Loucy (cell line): ENCODE results near the gene TTC9B.

ENCODE experiments used
- H2AFZ ChIP-seq: fragments of 200-600 bp; sonication (generic); 2 replicates; pipeline ENCODE4 v1.6.0; 2016; ENCODE audit warnings: antibody characterized with exemption, mild to moderate bottlenecking, low read length, moderate library complexity
- H3F3A ChIP-seq: fragments of 200-600 bp; 2 replicates; pipeline ENCODE4 v1.6.0; 2016; ENCODE audit warnings: antibody characterized with exemption, low read depth, mild to moderate bottlenecking
- H3K27me3 ChIP-seq: fragments of 200-600 bp; sonication (generic); 2 replicates; pipeline ENCODE4 v1.6.1; 2014; ENCODE audit warnings: low read length, mild to moderate bottlenecking; ENCODE audit not compliant: insufficient read depth, poor library complexity, severe bottlenecking
- H3K36me3 ChIP-seq: fragments of 200-600 bp; sonication (generic); 2 replicates; pipeline ENCODE4 v1.6.1; 2016; ENCODE audit warnings: low read length; ENCODE audit not compliant: insufficient read depth
- H3K4me1 ChIP-seq: fragments of 200-600 bp; sonication (generic); 2 replicates; pipeline ENCODE4 v1.5.1; 2014; ENCODE audit warnings: low read length, mild to moderate bottlenecking; ENCODE audit not compliant: insufficient read depth, poor library complexity, severe bottlenecking
- H3K4me2 ChIP-seq: fragments of 200-600 bp; sonication (generic); 2 replicates; pipeline ENCODE4 v1.6.0; 2014; ENCODE audit warnings: antibody characterized with exemption, low read length, low read depth, mild to moderate bottlenecking; ENCODE audit not compliant: poor library complexity, severe bottlenecking
- H3K4me3 ChIP-seq: fragments of 200-600 bp; sonication (generic); 2 replicates; pipeline ENCODE4 v1.5.1; 2014; ENCODE audit warnings: low read length, mild to moderate bottlenecking, mixed read lengths; ENCODE audit not compliant: poor library complexity, severe bottlenecking
- H3K79me2 ChIP-seq: fragments of 200-600 bp; sonication (generic); 2 replicates; pipeline ENCODE4 v1.6.1; 2014; ENCODE audit warnings: low read length; ENCODE audit not compliant: insufficient read depth
- H3K9ac ChIP-seq: fragments of 200-600 bp; sonication (generic); 2 replicates; pipeline ENCODE4 v1.6.0; 2014; ENCODE audit warnings: mild to moderate bottlenecking, low read depth, low read length, moderate library complexity; ENCODE audit not compliant: poor library complexity, severe bottlenecking
- H3K9me2 ChIP-seq: fragments of 200-600 bp; sonication (generic); replicated peaks from 2 replicates; pipeline ENCODE4 v1.6.1; 2016; ENCODE audit warnings: low read depth, low read length, mixed read lengths
- H3K9me3 ChIP-seq: fragments of 200-600 bp; sonication (generic); 2 replicates; pipeline ENCODE4 v1.6.1; 2014; ENCODE audit warnings: mild to moderate bottlenecking, antibody characterized with exemption, low read length, low read depth; ENCODE audit not compliant: insufficient read depth
- H4K20me1 ChIP-seq: fragments of 200-600 bp; sonication (generic); 2 replicates; pipeline ENCODE4 v1.6.0; 2014; ENCODE audit warnings: antibody characterized with exemption, low read length, mild to moderate bottlenecking; ENCODE audit not compliant: insufficient read depth, poor library complexity, severe bottlenecking
- CTCF ChIP-seq: fragments of 200-600 bp; sonication (generic); conservative IDR thresholded peaks from 2 replicates; pipeline ENCODE4 v1.5.1; 2014; ENCODE audit warnings: mild to moderate bottlenecking, antibody characterized with exemption, low read length
- EZH2phosphoT487 ChIP-seq: fragments of 200-600 bp; IDR thresholded peaks from 2 replicates; pipeline ENCODE4 v1.6.1; 2018; ENCODE audit warnings: antibody characterized with exemption, mild to moderate bottlenecking, moderate library complexity, borderline replicate concordance

Gene TTC9B

DNA sequence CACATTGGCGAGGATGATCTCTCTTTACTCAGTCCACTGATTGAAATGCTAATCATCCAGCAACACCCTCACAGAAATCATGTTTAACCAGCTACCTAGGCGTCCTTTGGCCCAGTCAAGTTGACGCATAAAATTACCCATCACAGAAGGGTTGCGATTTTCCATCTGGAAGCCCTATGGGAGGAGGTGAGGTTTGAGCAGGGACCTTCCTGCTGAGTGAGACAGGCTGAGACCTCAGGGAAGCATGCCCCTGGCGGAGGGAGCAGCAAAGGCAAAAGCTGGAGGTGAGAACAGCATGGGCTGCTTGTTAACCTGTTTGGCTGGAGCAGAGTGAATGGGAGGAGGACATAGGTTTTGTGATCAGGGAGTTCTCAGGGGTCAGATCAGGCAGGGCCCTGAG is 7.3 kb downstream of the TTC9B start:
- no peak for TF ChIP-seq CTCF
- TF ChIP-seq EZH2phosphoT487, result no peak
- Histone ChIP-seq H3K9ac (no peak overlapping the region), H3F3A (no peaks in the 10 kb centered on the region), H3K36me3 (no peaks in the 10 kb centered on the region), H3K9me2 (no peaks in the 10 kb centered on the region), H3K9me3 (no peaks in the 10 kb centered on the region), H3K4me2 (no peak overlapping the region), H3K79me2 (no peaks in the 10 kb centered on the region), H3K4me3 (no peak overlapping the region), H4K20me1 (no peaks in the 10 kb centered on the region), H3K4me1 (no peaks in the 10 kb centered on the region), H3K27me3 (no peaks in the 10 kb centered on the region), H2AFZ (no peak overlapping the region)

DNA sequence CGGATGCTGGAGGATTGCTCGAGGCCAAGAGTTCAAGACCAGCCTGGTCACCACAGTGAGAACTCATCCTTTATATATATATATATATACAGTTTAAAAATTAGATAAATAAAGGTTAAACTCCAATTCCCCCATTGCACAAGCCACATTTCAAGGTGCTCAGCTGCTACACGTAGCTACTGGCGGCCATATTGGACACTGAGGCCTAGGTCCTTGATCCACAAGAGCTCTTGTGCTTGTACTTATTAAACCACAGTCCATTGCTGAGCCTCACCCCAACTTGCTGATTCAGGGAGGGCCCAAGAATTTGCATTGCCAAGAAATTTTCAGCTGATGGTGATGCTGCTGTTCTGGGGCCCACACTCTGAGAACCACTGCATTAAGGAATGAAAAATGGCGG is 9.6 kb downstream of the TTC9B start:
- Histone ChIP-seq H3F3A (no peaks in the 10 kb centered on the region), H3K9me2 (no peaks in the 10 kb centered on the region), H3K79me2 (no peaks in the 10 kb centered on the region), H3K27me3 (no peaks in the 10 kb centered on the region), H4K20me1 (no peaks in the 10 kb centered on the region), H3K4me1 (no peaks in the 10 kb centered on the region), H3K4me3 (no peak overlapping the region), H2AFZ (no peak overlapping the region), H3K4me2 (no peak overlapping the region), H3K9me3 (no peaks in the 10 kb centered on the region), H3K36me3 (no peaks in the 10 kb centered on the region), H3K9ac (no peak overlapping the region)
- no peak for TF ChIP-seq EZH2phosphoT487
- TF ChIP-seq CTCF, result no peak

- Histone ChIP-seq H3K9me3 (no peaks in the 10 kb centered on the region), H2AFZ (no peak overlapping the region), H4K20me1 (no peaks in the 10 kb centered on the region), H3K4me1 (no peaks in the 10 kb centered on the region), H3K27me3 (no peaks in the 10 kb centered on the region), H3K36me3 (no peaks in the 10 kb centered on the region), H3K79me2 (no peaks in the 10 kb centered on the region), H3K9ac (no peak overlapping the region), H3K9me2 (no peaks in the 10 kb centered on the region), H3K4me3 (no peak overlapping the region), H3F3A (no peaks in the 10 kb centered on the region), H3K4me2 (no peak overlapping the region)
- TF ChIP-seq EZH2phosphoT487, result no peak
- no peak for TF ChIP-seq CTCF
These were observed 12.4 kb downstream of the TTC9B start for GRCh38 chr19:40205760-40206159.
